Kidney epithelial cell (primary cell): Measurements from ENCODE around the gene VPS18. TPM values are rescaled to one million over a fixed set of nuclear protein-coding genes. Genes with fewer than 3 reads are reported as not detected.

Experiments
- DNase-seq: peaks from one replicate; pipeline ENCODE4 v3.0.0-alpha.2; 2010; ENCODE audit warnings: low read depth
- H3K27me3 ChIP-seq: 2 replicates; pipeline ENCODE4 v1.6.0; 2011; ENCODE audit warnings: low read length; ENCODE audit not compliant: control insufficient read depth, insufficient read depth
- H3K36me3 ChIP-seq: 2 replicates; pipeline ENCODE4 v1.5.1; 2011; ENCODE audit warnings: low read length; ENCODE audit not compliant: control insufficient read depth, insufficient read depth
- H3K4me3 ChIP-seq: 2 replicates; pipeline ENCODE4 v1.5.1; 2011; ENCODE audit warnings: low read depth, mild to moderate bottlenecking, control low read depth, low read length
- CTCF ChIP-seq: IDR thresholded peaks from 2 replicates; pipeline ENCODE4 v1.5.1; 2011; ENCODE audit warnings: mild to moderate bottlenecking, moderate library complexity, low read length, control low read depth, inconsistent platforms; ENCODE audit not compliant: insufficient read depth, poor library complexity, severe bottlenecking
- total RNA-seq: library from RNA; depleted of rRNA; stranded (reverse); fragments of >200 nt; gene quantifications from 2 replicates; pipeline ENCODE4 v1.2.3, GENCODE V29; 2015

VPS18 gene
- total RNA-seq, 1 donor from 2014 or later, result 66.0 TPM

GRCh38 chr15:40925495-40925862 is 31.2 kb downstream of the VPS18 start:
- H3K27me3 ChIP-seq, result peaks cover 71% of the 10 kb centered on the region
- TF ChIP-seq CTCF, result no peak

GRCh38 chr15:40925863-40926658 is 31.8 kb downstream of the VPS18 start:
- TF ChIP-seq CTCF, result no peak
- H3K27me3 ChIP-seq, result peaks cover 76% of the 10 kb centered on the region
- H3K4me3 ChIP-seq, result no peak overlapping the region
- no peaks in the 10 kb centered on the region for H3K36me3 ChIP-seq
- DNase-seq, result no peak

More at GRCh38 chr15:40925495-40925862, 31.2 kb downstream of the VPS18 start:
- H3K4me3 ChIP-seq, result no peak overlapping the region
- DNase-seq, result no peak
- no peaks in the 10 kb centered on the region for H3K36me3 ChIP-seq

GRCh38 chr15:40926659-40927494 is 32.6 kb downstream of the VPS18 start:
- no peak for TF ChIP-seq CTCF
- no peaks in the 10 kb centered on the region for H3K36me3 ChIP-seq
- H3K4me3 ChIP-seq, result no peak overlapping the region
- H3K27me3 ChIP-seq, result peaks cover 84% of the 10 kb centered on the region
- no peak for DNase-seq

GRCh38 chr15:40927495-40927872 is 33.2 kb downstream of the VPS18 start:
- TF ChIP-seq CTCF, result no peak

GRCh38 chr15:40927873-40928806 is 33.9 kb downstream of the VPS18 start:
- no peak overlapping the region for H3K4me3 ChIP-seq

More at GRCh38 chr15:40927495-40927872, 33.2 kb downstream of the VPS18 start:
- DNase-seq, result no peak
- Histone ChIP-seq H3K4me3 (no peak overlapping the region), H3K27me3 (peaks cover 89% of the 10 kb centered on the region), H3K36me3 (no peaks in the 10 kb centered on the region)

More at GRCh38 chr15:40927873-40928806, 33.9 kb downstream of the VPS18 start:
- Histone ChIP-seq H3K36me3 (no peaks in the 10 kb centered on the region), H3K27me3 (peaks cover 93% of the 10 kb centered on the region)
- no peak for TF ChIP-seq CTCF
- no peak for DNase-seq
